22Rv1 (cell line): ENCODE data around the gene KCTD19.

ENCODE experiments used
- ZFX ChIP-seq: fragments of 450-650 bp; IDR thresholded peaks from 2 replicates; pipeline ENCODE4 v1.6.1; 2017; ENCODE audit warnings: antibody characterized with exemption, borderline replicate concordance
- TF ChIP-seq, protein P1 (sequence below): fragments of 450-650 bp; IDR thresholded peaks from 2 replicates; pipeline ENCODE4 v1.5.1; 2017; ENCODE audit warnings: mild to moderate bottlenecking

- TF ChIP-seq, protein P1, sequence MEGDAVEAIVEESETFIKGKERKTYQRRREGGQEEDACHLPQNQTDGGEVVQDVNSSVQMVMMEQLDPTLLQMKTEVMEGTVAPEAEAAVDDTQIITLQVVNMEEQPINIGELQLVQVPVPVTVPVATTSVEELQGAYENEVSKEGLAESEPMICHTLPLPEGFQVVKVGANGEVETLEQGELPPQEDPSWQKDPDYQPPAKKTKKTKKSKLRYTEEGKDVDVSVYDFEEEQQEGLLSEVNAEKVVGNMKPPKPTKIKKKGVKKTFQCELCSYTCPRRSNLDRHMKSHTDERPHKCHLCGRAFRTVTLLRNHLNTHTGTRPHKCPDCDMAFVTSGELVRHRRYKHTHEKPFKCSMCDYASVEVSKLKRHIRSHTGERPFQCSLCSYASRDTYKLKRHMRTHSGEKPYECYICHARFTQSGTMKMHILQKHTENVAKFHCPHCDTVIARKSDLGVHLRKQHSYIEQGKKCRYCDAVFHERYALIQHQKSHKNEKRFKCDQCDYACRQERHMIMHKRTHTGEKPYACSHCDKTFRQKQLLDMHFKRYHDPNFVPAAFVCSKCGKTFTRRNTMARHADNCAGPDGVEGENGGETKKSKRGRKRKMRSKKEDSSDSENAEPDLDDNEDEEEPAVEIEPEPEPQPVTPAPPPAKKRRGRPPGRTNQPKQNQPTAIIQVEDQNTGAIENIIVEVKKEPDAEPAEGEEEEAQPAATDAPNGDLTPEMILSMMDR = no peak
- no peak for TF ChIP-seq ZFX
These were observed 28.3 kb downstream of the KCTD19 start for GRCh38 chr16:67298277-67298676.
